HG03571 (cell line): ENCODE data around the gene CCDC32.
"Not testable (repeated sequence)": the region's sequence is repeated elsewhere in the genome, so short reads cannot be mapped to it uniquely, and the experiment has no call there.

Experiments used
- ATAC-seq: cut with Tn5 transposase; IDR thresholded peaks from one replicate; pipeline ENCODE4 v1.9.1; 2021; ENCODE audit not compliant: unreplicated experiment

The CCDC32 gene

DNA sequence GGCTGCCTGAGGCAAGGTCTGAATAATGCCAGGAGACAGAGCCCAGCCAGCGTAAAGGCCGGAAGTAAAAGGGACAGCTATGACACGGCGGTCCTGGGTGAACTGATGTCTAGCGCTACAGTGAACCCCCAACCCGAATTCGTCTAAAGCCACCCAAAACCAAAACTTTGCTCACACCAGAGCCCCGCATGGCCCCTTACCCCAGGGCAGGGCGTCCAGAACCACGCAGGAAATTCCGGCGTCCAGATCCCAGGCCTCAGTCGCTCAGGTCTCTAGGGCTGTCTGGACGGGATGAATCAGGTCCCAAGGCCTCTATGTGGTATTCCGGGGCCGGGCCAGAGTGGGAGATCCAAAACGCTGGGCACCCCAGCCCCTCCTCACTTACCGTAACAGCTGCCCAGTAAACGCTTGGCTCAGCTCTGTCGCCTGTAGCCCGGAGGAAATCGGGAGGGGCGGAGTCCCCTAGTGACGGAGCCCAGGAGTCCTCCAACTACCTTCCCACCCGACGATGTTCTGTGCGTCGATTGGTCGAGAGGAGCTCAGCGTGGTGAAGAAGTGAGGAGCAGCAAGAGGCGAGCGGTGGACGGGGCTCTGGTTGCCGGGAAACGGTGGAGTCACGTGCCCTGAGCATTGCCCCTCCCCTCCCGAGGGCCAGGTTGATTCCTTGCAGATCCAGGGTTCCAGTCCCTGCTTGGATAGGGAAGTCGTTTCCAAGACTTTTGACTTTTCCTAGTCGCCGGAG, at the start of gene CCDC32:
Gene CCDC32 (minus strand): TSS at position 452 of the 742 bp plus-strand sequence. CDS start 2,027 bp downstream, outside the sequence.
- ATAC-seq = peak; percentile 88

DNA sequence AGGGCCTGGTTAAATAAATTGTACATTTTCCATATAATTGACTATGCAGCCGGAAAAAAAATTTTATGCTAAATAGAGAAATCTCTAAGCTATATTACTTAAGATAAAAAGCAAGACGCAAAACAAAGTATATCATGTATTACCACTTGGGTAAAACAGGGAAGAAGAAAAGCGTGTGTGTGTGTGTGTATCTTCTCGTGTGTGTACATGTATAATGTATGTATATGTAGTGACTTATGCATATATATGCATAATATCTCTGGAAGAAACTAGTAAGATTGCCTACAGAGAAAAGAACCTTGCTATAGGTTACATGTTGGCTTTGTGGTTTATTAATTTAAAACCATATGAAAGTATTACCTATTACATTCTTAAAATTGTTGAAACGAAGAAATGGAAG, 48.2 kb upstream of the CCDC32 start:
- ATAC-seq = no peak

DNA sequence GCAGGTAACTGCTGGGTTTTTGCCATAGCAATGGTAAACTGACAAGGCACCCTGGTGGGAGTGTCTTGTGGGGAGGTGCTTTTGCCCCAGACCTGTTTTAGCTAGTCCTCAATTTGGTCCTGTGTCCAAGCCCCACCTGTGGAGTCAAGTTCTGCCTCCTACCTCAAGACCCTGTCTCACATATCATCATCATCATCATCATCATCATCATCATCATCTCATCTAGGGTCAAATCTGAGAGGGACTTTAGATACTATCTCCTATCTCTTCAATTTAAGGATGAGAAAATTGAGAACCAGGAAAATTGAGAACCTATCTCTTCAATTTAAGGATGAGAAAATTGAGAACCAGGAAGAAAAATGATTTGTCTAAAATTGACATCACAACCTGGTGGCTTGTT, 39.1 kb upstream of the CCDC32 start:
- ATAC-seq = no peak

DNA sequence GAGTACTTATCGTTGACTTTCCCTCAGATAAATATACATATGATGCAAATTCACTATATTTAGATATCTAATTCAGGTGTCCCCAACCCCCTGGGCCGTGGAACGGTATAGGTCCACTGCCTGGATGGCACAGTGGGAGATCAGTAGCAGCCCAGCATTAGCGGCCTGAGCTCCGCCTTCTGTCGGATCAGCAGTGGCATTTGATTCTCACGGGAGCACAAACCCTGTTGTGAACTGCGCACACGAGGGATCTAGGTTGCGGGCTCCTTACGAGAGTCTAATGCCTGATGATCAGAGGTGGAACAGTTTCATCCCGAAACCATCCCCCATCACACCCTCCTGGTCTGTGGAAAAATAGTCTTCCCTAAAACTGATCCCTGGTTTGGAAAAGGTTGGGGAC, 36.1 kb upstream of the CCDC32 start:
- no peak for ATAC-seq

- no peak for ATAC-seq
Measured at GRCh38 chr15:40598672-40599071, 33.8 kb upstream of the CCDC32 start.

- ATAC-seq = no peak
Measured at GRCh38 chr15:40598126-40598525, 33.3 kb upstream of the CCDC32 start.

GRCh38 chr15:40597024-40597423, 32.2 kb upstream of the CCDC32 start:
- ATAC-seq = no peak

GRCh38 chr15:40595773-40596172, 30.9 kb upstream of the CCDC32 start:
- no peak for ATAC-seq

GRCh38 chr15:40595219-40595618, 30.4 kb upstream of the CCDC32 start:
- no peak for ATAC-seq

DNA sequence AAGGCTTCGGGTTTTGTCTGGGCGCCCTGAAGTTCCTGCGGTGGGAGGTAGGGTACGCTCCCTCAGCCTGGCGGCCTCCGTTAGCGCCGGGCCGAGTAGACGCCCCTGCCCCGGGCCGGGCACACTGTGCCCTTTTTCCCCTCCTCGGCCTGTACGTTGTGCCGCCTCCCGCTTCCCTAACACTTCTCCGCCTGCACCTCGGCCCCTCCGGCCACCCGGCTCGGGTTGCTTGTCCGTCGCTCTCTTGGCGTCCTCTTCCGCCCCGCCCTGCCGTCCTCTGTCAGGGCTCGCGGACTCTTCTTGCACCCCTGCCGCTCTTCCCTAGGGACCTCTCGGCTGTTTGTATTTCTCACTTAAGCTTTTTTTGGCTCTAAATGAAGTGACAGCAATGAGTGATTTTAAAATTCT, 29.6 kb upstream of the CCDC32 start:
- ATAC-seq = peak; percentile 36

GRCh38 chr15:40593588-40594428, 29.0 kb upstream of the CCDC32 start, which contains the start of gene KNL1:
TSS of gene KNL1 (plus strand) at chr15:40594249. CDS start at chr15:40602932, 8,683 bp downstream.
- ATAC-seq = peak; percentile 68

- ATAC-seq = no peak
Measured at GRCh38 chr15:40593165-40593564, 28.3 kb upstream of the CCDC32 start.

GRCh38 chr15:40591389-40591788, 26.5 kb upstream of the CCDC32 start:
- ATAC-seq = no peak

DNA sequence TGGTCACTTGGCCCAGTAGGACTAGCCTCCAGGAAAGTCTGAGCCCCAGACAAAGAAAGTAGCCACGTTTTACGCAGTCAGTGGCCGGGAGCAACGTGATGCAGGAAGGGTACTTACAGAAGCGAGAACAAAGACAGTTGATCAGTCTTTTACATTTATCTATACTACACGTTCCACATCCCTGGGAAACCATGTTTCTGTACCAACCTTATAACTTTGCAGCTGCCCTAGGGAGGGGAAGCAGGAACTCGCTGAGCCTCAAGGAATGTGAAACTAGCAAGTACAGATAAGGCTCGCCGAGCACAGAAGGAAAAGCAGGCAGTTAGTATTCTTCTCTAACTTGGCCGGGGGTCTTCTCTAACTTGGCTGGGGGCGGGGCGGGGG, 25.8 kb upstream of the CCDC32 start:
- ATAC-seq = no peak

GRCh38 chr15:40584191-40584590, 19.3 kb upstream of the CCDC32 start:
- no peak for ATAC-seq

GRCh38 chr15:40582726-40583246, 17.9 kb upstream of the CCDC32 start:
- no peak for ATAC-seq

GRCh38 chr15:40581796-40582195, 17.0 kb upstream of the CCDC32 start:
- ATAC-seq = not testable (repeated sequence)

DNA sequence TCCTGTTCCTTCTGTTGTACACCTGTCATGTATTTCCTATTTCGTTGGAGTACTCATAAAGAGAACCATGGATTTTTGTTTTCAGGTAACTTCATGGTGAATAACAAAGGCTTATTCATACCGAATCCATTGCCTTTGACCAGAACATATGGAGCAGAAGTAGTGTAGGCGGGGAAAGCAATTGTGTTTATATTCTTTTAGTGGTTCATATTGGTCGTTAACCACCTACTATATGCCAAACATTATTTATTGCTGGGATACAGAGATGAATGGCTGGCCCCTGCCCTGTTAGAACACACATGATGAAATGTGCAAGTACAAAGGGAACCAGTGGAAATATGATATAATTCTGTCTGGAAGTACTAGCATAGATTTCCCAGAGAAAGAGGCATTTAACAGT, 14.1 kb upstream of the CCDC32 start:
- no peak for ATAC-seq

DNA sequence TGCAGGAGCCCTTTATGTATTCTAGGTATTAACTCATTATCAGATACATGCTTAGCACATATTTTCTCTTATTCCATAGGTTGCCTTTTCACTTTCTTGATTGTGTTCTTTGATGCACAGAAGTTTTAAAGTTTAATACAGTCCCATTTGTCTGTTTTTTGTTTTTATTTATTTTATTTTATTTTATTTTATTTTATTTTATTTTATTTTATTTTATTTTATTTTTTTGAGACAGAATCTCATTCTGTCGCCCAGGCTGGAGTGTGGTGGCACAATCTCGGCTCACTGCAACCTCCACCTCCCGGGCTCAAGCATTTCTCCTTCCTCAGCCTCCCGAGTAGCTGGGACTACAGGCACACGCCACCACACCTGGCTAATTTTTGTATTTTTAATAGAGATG, 12.1 kb upstream of the CCDC32 start:
- ATAC-seq = not testable (repeated sequence)

DNA sequence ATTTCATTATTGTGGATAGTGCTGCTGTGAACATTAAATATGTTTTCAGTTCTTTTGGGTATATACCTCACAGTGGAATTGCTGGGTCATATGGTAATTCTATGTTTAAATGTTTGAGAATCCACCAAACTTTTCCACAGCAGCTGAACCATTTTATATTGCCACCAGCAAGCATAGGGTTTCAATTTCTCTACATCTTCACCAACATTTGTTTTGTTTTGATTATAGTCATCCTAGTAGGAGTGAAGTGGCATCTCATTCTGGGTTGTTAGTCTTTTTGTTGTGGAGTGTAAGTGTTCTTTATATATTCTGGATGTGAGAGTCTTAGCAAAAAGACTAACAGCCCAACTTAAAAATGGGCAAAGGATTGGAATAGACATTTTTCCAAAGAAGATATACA, 10.3 kb upstream of the CCDC32 start:
- ATAC-seq = no peak

- no peak for ATAC-seq
Measured at GRCh38 chr15:40569129-40569953, 4.5 kb upstream of the CCDC32 start, which contains the start of gene RPUSD2. TSS of gene RPUSD2 (plus strand) at chr15:40569299. CDS start at chr15:40569338, 39 bp downstream.
